Keratinocyte (primary cell): ENCODE data around the gene NUAK2. TPM values are rescaled to one million over a fixed set of nuclear protein-coding genes. Genes with fewer than 3 reads are reported as not detected.

Experiments
- DNase-seq: peaks from one replicate; pipeline ENCODE4 v3.0.0-alpha.2; 2011; ENCODE audit warnings: low read depth, missing footprints, low spot score
- FAIRE-seq: peaks from 2 replicates; lab custom pipeline; 2011; peaks lifted over from hg19 to GRCh38; lab: Jason Lieb, UNC
- H2AFZ ChIP-seq: 2 replicates; pipeline ENCODE4 v1.6.0; 2012; ENCODE audit warnings: low read length, control low read depth, inconsistent platforms; ENCODE audit not compliant: control insufficient read depth
- H3K27ac ChIP-seq: 2 replicates; pipeline ENCODE4 v1.5.1; 2011; ENCODE audit warnings: low read length; ENCODE audit not compliant: control insufficient read depth, insufficient read depth
- H3K27me3 ChIP-seq: 3 replicates; pipeline ENCODE4 v1.6.0; 2011; ENCODE audit warnings: low read length; ENCODE audit not compliant: control insufficient read depth, insufficient read depth; ENCODE audit errors: extremely low read depth
- H3K36me3 ChIP-seq, 2 experiments: 2 replicates in 1 of 2; 3 replicates in 1 of 2; pipeline ENCODE4 v1.5.1; 2011; ENCODE audit warnings: low read length in 2 of 2, mild to moderate bottlenecking in 1 of 2; ENCODE audit not compliant: control insufficient read depth in 2 of 2, insufficient read depth in 2 of 2; ENCODE audit errors: extremely low read depth in 1 of 2
- H3K4me1 ChIP-seq: 3 replicates; pipeline ENCODE4 v1.5.1; 2011; ENCODE audit warnings: low read length; ENCODE audit not compliant: control insufficient read depth, insufficient read depth; ENCODE audit errors: extremely low read depth
- H3K4me2 ChIP-seq: 3 replicates; pipeline ENCODE4 v1.6.0; 2011; ENCODE audit warnings: low read depth, low read length; ENCODE audit not compliant: control insufficient read depth, insufficient read depth; ENCODE audit errors: extremely low read depth
- H3K4me3 ChIP-seq, 3 experiments: fragments of 200-600 bp in 1 of 3; sonication (generic) in 1 of 3; 2 replicates in 2 of 3; 3 replicates in 1 of 3; pipeline ENCODE4 v1.5.1; 2011 to 2016; ENCODE audit warnings: low read length in 3 of 3, mild to moderate bottlenecking in 3 of 3, control low read depth in 2 of 3, inconsistent platforms in 1 of 3, low read depth in 1 of 3, mixed read lengths in 1 of 3, mixed run types in 1 of 3, moderate library complexity in 1 of 3; ENCODE audit not compliant: control insufficient read depth in 2 of 3, insufficient read depth in 2 of 3; ENCODE audit errors: extremely low read depth in 1 of 3
- H3K79me2 ChIP-seq: 2 replicates; pipeline ENCODE4 v1.6.0; 2012; ENCODE audit warnings: low read length; ENCODE audit not compliant: control insufficient read depth, insufficient read depth
- H3K9ac ChIP-seq: 3 replicates; pipeline ENCODE4 v1.6.0; 2011; ENCODE audit warnings: low read length; ENCODE audit not compliant: control insufficient read depth, insufficient read depth; ENCODE audit errors: extremely low read depth
- H3K9me1 ChIP-seq: 3 replicates; pipeline ENCODE4 v1.6.0; 2011; ENCODE audit warnings: low read length; ENCODE audit not compliant: control insufficient read depth, insufficient read depth; ENCODE audit errors: extremely low read depth
- H3K9me3 ChIP-seq: 2 replicates; pipeline ENCODE4 v1.5.1; 2012; ENCODE audit warnings: low read depth, low read length; ENCODE audit not compliant: control insufficient read depth
- H4K20me1 ChIP-seq: 3 replicates; pipeline ENCODE4 v1.6.0; 2011; ENCODE audit warnings: low read length; ENCODE audit not compliant: control insufficient read depth, insufficient read depth; ENCODE audit errors: extremely low read depth
- CTCF ChIP-seq, 3 experiments: IDR thresholded peaks in 1 of 3; conservative IDR thresholded peaks in 1 of 3; optimal IDR thresholded peaks in 1 of 3; 2 replicates in 2 of 3; 3 replicates in 1 of 3; pipeline versions ENCODE3 to v1.5.1; 2011; ENCODE audit warnings: low read length in 3 of 3, mild to moderate bottlenecking in 3 of 3, moderate library complexity in 2 of 3, control low read depth in 1 of 3, inconsistent platforms in 1 of 3; ENCODE audit not compliant: insufficient read depth in 2 of 3; ENCODE audit errors: extremely low read depth in 1 of 3
- EZH2 ChIP-seq: IDR thresholded peaks from one replicate; pipeline ENCODE4 v1.6.1; 2012; ENCODE audit warnings: inconsistent platforms, mild to moderate bottlenecking, low read length, moderate library complexity
- dilution Hi-C: fragments of 300-500 bp; cut with MboI; formaldehyde crosslinking; loops from one replicate; pipeline ENCODE4 v1.7.0; 2020; ENCODE audit warnings: low sequenced_read_pairs; ENCODE audit not compliant: extremely low pct_ligation_motif_present
- polyA plus RNA-seq, 5 experiments: library from polyadenylated mRNA; depleted of rRNA in 3 of 5; stranded (reverse) in 3 of 5; stranded (forward) in 1 of 5; unstranded in 1 of 5; fragments of >200 nt; gene quantifications; 1 replicate in 1 of 5; 2 replicates in 3 of 5; 3 replicates in 1 of 5; pipeline versions ENCODE4 v1.2.1 to v1.2.3, GENCODE V29; 2011 to 2012; ENCODE audit warnings: missing spikeins in 2 of 5, low read depth in 1 of 5, low replicate concordance in 1 of 5

The NUAK2 gene
- polyA plus RNA-seq, 1 donor (not counting 4 experiments of a cell fraction or from before 2014, with no cell fraction given) = 3.9 TPM

GRCh38 chr1:205274041-205274691 lies 47.4 kb downstream of the NUAK2 start:
- H3K4me1 ChIP-seq = peaks cover 27% of the 10 kb centered on the region
- H3K4me2 ChIP-seq = no peak overlapping the region
- H2AFZ ChIP-seq = no peak overlapping the region
- H3K27ac ChIP-seq = no peak overlapping the region
- no peak for FAIRE-seq
- no peaks in the 10 kb centered on the region for H3K79me2 ChIP-seq
- H3K27me3 ChIP-seq = no peaks in the 10 kb centered on the region
- DNase-seq = no peak
- H3K9me1 ChIP-seq = no peaks in the 10 kb centered on the region
- dilution Hi-C loops = no loop called here
- no peak overlapping the region for H3K9ac ChIP-seq
- no peaks in the 10 kb centered on the region for H3K36me3 ChIP-seq
- no peak for TF ChIP-seq EZH2
- TF ChIP-seq CTCF (optimal IDR thresholded peaks at IDR 0.05 in 1 of 3, IDR thresholded peaks at IDR 0.05 in 1 of 3, conservative IDR thresholded peaks at IDR 0.05 in 1 of 3; ENCODE audit: extremely low read depth in 1 of 3, insufficient read depth in 2 of 3, low read length in 3 of 3) = no peak
- no peaks in the 10 kb centered on the region for H4K20me1 ChIP-seq
- H3K4me3 ChIP-seq = no peak overlapping the region
- no peaks in the 10 kb centered on the region for H3K9me3 ChIP-seq

GRCh38 chr1:205273551-205273982 lies 48.0 kb downstream of the NUAK2 start:
- Histone ChIP-seq H3K27me3 (no peaks in the 10 kb centered on the region), H3K9me3 (no peaks in the 10 kb centered on the region), H3K36me3 (no peaks in the 10 kb centered on the region), H3K4me2 (no peak overlapping the region), H3K4me3 (no peak overlapping the region), H3K9ac (no peak overlapping the region), H3K79me2 (no peaks in the 10 kb centered on the region), H3K9me1 (no peaks in the 10 kb centered on the region), H4K20me1 (no peaks in the 10 kb centered on the region), H3K27ac (no peak overlapping the region), H2AFZ (no peak overlapping the region), H3K4me1 (peaks cover 26% of the 10 kb centered on the region)
- dilution Hi-C loops = no loop called here
- peak; percentile 86 for FAIRE-seq
- no peak for DNase-seq
- TF ChIP-seq EZH2 (no peak), CTCF (optimal IDR thresholded peaks at IDR 0.05 in 1 of 3, IDR thresholded peaks at IDR 0.05 in 1 of 3, conservative IDR thresholded peaks at IDR 0.05 in 1 of 3; ENCODE audit: extremely low read depth in 1 of 3, insufficient read depth in 2 of 3, low read length in 3 of 3) (peak; percentile 99)
